Panc1 (cell line): ENCODE results near the gene KCNJ5.

Source experiments
- CTCF ChIP-seq: fragments of 450-650 bp; IDR thresholded peaks from 2 replicates; pipeline ENCODE4 v1.5.1; 2017; ENCODE audit warnings: mild to moderate bottlenecking
- POLR2AphosphoS5 ChIP-seq: IDR thresholded peaks from 2 replicates; pipeline ENCODE4 v1.6.1; 2012; ENCODE audit warnings: mild to moderate bottlenecking, low read depth, low read length, moderate library complexity
- SIN3A ChIP-seq: IDR thresholded peaks from 2 replicates; pipeline ENCODE4 v1.6.1; 2012; ENCODE audit warnings: low read depth, mild to moderate bottlenecking, low read length, moderate library complexity, borderline replicate concordance; ENCODE audit not compliant: insufficient read depth
- TF ChIP-seq, protein P1 (sequence below), 2 experiments: IDR thresholded peaks; 2 replicates each; pipeline ENCODE4 v1.6.1; 2011 to 2012; ENCODE audit warnings: low read depth in 2 of 2, control low read depth in 1 of 2, low read length in 1 of 2, mild to moderate bottlenecking in 1 of 2, moderate library complexity in 1 of 2; ENCODE audit not compliant: insufficient read depth in 1 of 2

GRCh38 chr11:128852327-128853023 is 38.7 kb upstream of the KCNJ5 start:
- TF ChIP-seq CTCF = no peak
- TF ChIP-seq POLR2AphosphoS5 = no peak
- TF ChIP-seq, protein P1, sequence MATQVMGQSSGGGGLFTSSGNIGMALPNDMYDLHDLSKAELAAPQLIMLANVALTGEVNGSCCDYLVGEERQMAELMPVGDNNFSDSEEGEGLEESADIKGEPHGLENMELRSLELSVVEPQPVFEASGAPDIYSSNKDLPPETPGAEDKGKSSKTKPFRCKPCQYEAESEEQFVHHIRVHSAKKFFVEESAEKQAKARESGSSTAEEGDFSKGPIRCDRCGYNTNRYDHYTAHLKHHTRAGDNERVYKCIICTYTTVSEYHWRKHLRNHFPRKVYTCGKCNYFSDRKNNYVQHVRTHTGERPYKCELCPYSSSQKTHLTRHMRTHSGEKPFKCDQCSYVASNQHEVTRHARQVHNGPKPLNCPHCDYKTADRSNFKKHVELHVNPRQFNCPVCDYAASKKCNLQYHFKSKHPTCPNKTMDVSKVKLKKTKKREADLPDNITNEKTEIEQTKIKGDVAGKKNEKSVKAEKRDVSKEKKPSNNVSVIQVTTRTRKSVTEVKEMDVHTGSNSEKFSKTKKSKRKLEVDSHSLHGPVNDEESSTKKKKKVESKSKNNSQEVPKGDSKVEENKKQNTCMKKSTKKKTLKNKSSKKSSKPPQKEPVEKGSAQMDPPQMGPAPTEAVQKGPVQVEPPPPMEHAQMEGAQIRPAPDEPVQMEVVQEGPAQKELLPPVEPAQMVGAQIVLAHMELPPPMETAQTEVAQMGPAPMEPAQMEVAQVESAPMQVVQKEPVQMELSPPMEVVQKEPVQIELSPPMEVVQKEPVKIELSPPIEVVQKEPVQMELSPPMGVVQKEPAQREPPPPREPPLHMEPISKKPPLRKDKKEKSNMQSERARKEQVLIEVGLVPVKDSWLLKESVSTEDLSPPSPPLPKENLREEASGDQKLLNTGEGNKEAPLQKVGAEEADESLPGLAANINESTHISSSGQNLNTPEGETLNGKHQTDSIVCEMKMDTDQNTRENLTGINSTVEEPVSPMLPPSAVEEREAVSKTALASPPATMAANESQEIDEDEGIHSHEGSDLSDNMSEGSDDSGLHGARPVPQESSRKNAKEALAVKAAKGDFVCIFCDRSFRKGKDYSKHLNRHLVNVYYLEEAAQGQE (IDR thresholded peaks at IDR 0.05; ENCODE audit: insufficient read depth in 1 of 2, low read depth in 2 of 2, low read length in 1 of 2) = no peak
- TF ChIP-seq SIN3A = no peak
